ENCODE measurements around the gene SAXO1.
"Not testable (repeated sequence)": the region's sequence is repeated elsewhere in the genome, so short reads cannot be mapped to it uniquely, and the experiment has no call there.

The SAXO1 gene

GRCh38 chr9:19000133-19000532, 32.9 kb downstream of the SAXO1 start:
- DNase-seq, result no peak
- H3K27me3 ChIP-seq (replicated peaks in 2 of 5; ENCODE audit: control insufficient read depth in 4 of 5, insufficient read depth in 5 of 5, low read length in 4 of 5), result no peaks in the 10 kb centered on the region
- WGBS (ENCODE audit: insufficient coverage), result 92% methylated on average over 11 of the region's 16 CpGs
- POLR2A ChIA-PET, result no interaction called here
- CTCF ChIA-PET, result no interaction called here
- no peaks in the 10 kb centered on the region for H3K4me1 ChIP-seq (ENCODE audit: control extremely low read depth in 1 of 4, control insufficient read depth in 4 of 4, insufficient read depth in 4 of 4, low read length in 3 of 4)
- no peaks in the 10 kb centered on the region for H3K36me3 ChIP-seq (ENCODE audit: control insufficient read depth in 4 of 4, insufficient read depth in 4 of 4, low read length in 3 of 4)
- no peak overlapping the region for H3K27ac ChIP-seq (ENCODE audit: insufficient read depth in 1 of 2, low read depth in 1 of 2, low read length in 2 of 2, poor library complexity in 1 of 2, severe bottlenecking in 2 of 2)
- no peak overlapping the region for H3K4me3 ChIP-seq (ENCODE audit: control insufficient read depth in 1 of 7, extremely low read depth in 1 of 7, insufficient read depth in 4 of 7, low read depth in 2 of 7, low read length in 6 of 7)
- peaks cover 0 to 5% (median 0%) of the 10 kb centered on the region in 5 experiments for H3K9me3 ChIP-seq (ENCODE audit: control extremely low read depth in 1 of 5, control insufficient read depth in 4 of 5, insufficient read depth in 2 of 5, low read depth in 1 of 5, low read length in 4 of 5)

DNA sequence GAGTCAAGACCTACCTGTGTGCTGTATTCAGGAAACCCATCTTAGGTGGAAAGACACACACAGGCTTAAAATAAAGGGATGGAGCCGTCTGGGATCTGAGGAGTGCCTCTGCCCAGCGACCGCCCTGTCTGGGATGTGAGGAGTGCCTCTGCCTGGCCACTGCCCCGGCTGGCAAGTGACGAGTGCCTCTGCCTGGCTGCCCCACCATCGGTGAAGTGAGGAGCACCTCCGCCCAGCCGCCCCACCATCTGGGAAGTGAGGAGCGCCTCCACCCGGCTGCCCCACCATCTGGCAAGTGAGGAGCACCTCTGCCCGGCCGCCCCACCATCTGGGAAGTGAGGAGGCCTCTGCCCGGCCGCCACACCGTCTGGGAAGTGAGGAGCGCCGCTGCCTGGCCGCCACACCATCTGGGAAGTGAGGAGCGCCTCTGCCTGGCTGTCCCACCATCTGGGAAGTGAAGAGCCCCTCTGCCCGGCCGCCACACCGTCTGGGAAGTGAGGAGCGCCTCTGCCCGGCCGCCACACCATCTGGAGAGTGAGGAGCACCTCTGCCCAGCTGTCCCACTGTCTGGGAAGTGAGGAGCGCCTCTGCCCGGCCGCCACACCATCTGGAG, 33.7 kb downstream of the SAXO1 start:
- H3K36me3 ChIP-seq (ENCODE audit: control insufficient read depth in 4 of 4, insufficient read depth in 4 of 4, low read length in 3 of 4), result no peaks in the 10 kb centered on the region
- H3K9me3 ChIP-seq (ENCODE audit: control extremely low read depth in 1 of 5, control insufficient read depth in 4 of 5, insufficient read depth in 2 of 5, low read depth in 1 of 5, low read length in 4 of 5), result peaks cover 0 to 5% (median 0%) of the 10 kb centered on the region in 5 experiments
- WGBS (ENCODE audit: insufficient coverage), result 95% methylated on average over 9 of the region's 28 CpGs
- ChIA-PET POLR2A (no interaction called here), CTCF (no interaction called here)
- H3K4me3 ChIP-seq (ENCODE audit: control insufficient read depth in 1 of 7, extremely low read depth in 1 of 7, insufficient read depth in 4 of 7, low read depth in 2 of 7, low read length in 6 of 7), result no peak overlapping the region
- H3K4me1 ChIP-seq (ENCODE audit: control extremely low read depth in 1 of 4, control insufficient read depth in 4 of 4, insufficient read depth in 4 of 4, low read length in 3 of 4), result no peaks in the 10 kb centered on the region
- no peaks in the 10 kb centered on the region for H3K27me3 ChIP-seq (replicated peaks in 2 of 5; ENCODE audit: control insufficient read depth in 4 of 5, insufficient read depth in 5 of 5, low read length in 4 of 5)
- DNase-seq, result no peak
- no peak overlapping the region for H3K27ac ChIP-seq (ENCODE audit: insufficient read depth in 1 of 2, low read depth in 1 of 2, low read length in 2 of 2, poor library complexity in 1 of 2, severe bottlenecking in 2 of 2)

DNA sequence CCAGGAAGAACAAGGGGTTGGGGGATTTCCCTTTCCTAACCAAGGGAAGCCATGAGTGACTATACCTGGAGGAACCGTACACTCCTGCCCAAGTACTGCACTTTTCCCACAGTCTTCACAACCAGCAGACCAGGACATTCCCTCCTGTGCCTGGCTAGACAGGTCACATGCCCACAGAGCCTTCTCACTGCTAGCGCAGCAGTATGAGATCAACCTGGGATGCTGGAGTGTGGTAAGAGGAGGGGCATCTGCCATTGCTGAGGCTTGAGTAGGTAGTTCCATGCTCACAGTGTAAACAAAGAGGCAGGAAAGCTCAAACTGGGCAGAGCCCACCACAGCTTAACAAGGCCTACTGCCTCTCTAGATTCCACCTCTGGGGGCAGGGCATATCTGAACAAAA, 35.9 kb downstream of the SAXO1 start:
- 100% methylated on average over 1 of the region's 2 CpGs for WGBS (ENCODE audit: insufficient coverage)
- ChIA-PET CTCF (no interaction called here), POLR2A (no interaction called here)
- Histone ChIP-seq H3K9me3 (ENCODE audit: control extremely low read depth in 1 of 5, control insufficient read depth in 4 of 5, insufficient read depth in 2 of 5, low read depth in 1 of 5, low read length in 4 of 5) (peaks cover 0 to 5% (median 0%) of the 10 kb centered on the region in 5 experiments), H3K36me3 (ENCODE audit: control insufficient read depth in 4 of 4, insufficient read depth in 4 of 4, low read length in 3 of 4) (no peaks in the 10 kb centered on the region), H3K27me3 (replicated peaks in 2 of 5; ENCODE audit: control insufficient read depth in 4 of 5, insufficient read depth in 5 of 5, low read length in 4 of 5) (no peaks in the 10 kb centered on the region), H3K4me1 (ENCODE audit: control extremely low read depth in 1 of 4, control insufficient read depth in 4 of 4, insufficient read depth in 4 of 4, low read length in 3 of 4) (no peaks in the 10 kb centered on the region), H3K27ac (ENCODE audit: insufficient read depth in 1 of 2, low read depth in 1 of 2, low read length in 2 of 2, poor library complexity in 1 of 2, severe bottlenecking in 2 of 2) (no peak overlapping the region), H3K4me3 (ENCODE audit: control insufficient read depth in 1 of 7, extremely low read depth in 1 of 7, insufficient read depth in 4 of 7, low read depth in 2 of 7, low read length in 6 of 7) (no peak overlapping the region)
- no peak for DNase-seq

GRCh38 chr9:18996211-18996610, 36.8 kb downstream of the SAXO1 start:
- no peak overlapping the region for H3K4me3 ChIP-seq (ENCODE audit: control insufficient read depth in 1 of 7, extremely low read depth in 1 of 7, insufficient read depth in 4 of 7, low read depth in 2 of 7, low read length in 6 of 7)
- H3K4me1 ChIP-seq (ENCODE audit: control extremely low read depth in 1 of 4, control insufficient read depth in 4 of 4, insufficient read depth in 4 of 4, low read length in 3 of 4), result no peaks in the 10 kb centered on the region
- no peaks in the 10 kb centered on the region for H3K27me3 ChIP-seq (replicated peaks in 2 of 5; ENCODE audit: control insufficient read depth in 4 of 5, insufficient read depth in 5 of 5, low read length in 4 of 5)
- no peak for DNase-seq
- POLR2A ChIA-PET, result no interaction called here
- no peaks in the 10 kb centered on the region for H3K36me3 ChIP-seq (ENCODE audit: control insufficient read depth in 4 of 4, insufficient read depth in 4 of 4, low read length in 3 of 4)
- WGBS (ENCODE audit: insufficient coverage), result 89% methylated on average over 3 of the region's 3 CpGs
- H3K27ac ChIP-seq (ENCODE audit: insufficient read depth in 1 of 2, low read depth in 1 of 2, low read length in 2 of 2, poor library complexity in 1 of 2, severe bottlenecking in 2 of 2), result no peak overlapping the region
- peaks cover 0 to 5% (median 0%) of the 10 kb centered on the region in 5 experiments for H3K9me3 ChIP-seq (ENCODE audit: control extremely low read depth in 1 of 5, control insufficient read depth in 4 of 5, insufficient read depth in 2 of 5, low read depth in 1 of 5, low read length in 4 of 5)
- CTCF ChIA-PET, result no interaction called here

GRCh38 chr9:18994263-18994916, 38.6 kb downstream of the SAXO1 start:
- no peaks in the 10 kb centered on the region for H3K4me1 ChIP-seq (ENCODE audit: control extremely low read depth in 1 of 4, control insufficient read depth in 4 of 4, insufficient read depth in 4 of 4, low read length in 3 of 4)
- no peaks in the 10 kb centered on the region for H3K27me3 ChIP-seq (replicated peaks in 2 of 5; ENCODE audit: control insufficient read depth in 4 of 5, insufficient read depth in 5 of 5, low read length in 4 of 5)
- no peak overlapping the region for H3K4me3 ChIP-seq (ENCODE audit: control insufficient read depth in 1 of 7, extremely low read depth in 1 of 7, insufficient read depth in 4 of 7, low read depth in 2 of 7, low read length in 6 of 7)
- DNase-seq, result no peak
- no peak overlapping the region for H3K27ac ChIP-seq (ENCODE audit: insufficient read depth in 1 of 2, low read depth in 1 of 2, low read length in 2 of 2, poor library complexity in 1 of 2, severe bottlenecking in 2 of 2)
- WGBS (ENCODE audit: insufficient coverage), result 100% methylated on average over 10 of the region's 10 CpGs
- H3K36me3 ChIP-seq (ENCODE audit: control insufficient read depth in 4 of 4, insufficient read depth in 4 of 4, low read length in 3 of 4), result no peaks in the 10 kb centered on the region
- peaks cover 0 to 4% (median 0%) of the 10 kb centered on the region in 5 experiments for H3K9me3 ChIP-seq (ENCODE audit: control extremely low read depth in 1 of 5, control insufficient read depth in 4 of 5, insufficient read depth in 2 of 5, low read depth in 1 of 5, low read length in 4 of 5)
- ChIA-PET POLR2A (no interaction called here), CTCF (interaction anchor here (1.0 kb wide), 1 partner anchor 20 kb away, joined by 3 read pairs; no protein-coding TSS in a partner anchor)

GRCh38 chr9:18991197-18991596, 41.8 kb downstream of the SAXO1 start:
- H3K4me3 ChIP-seq (ENCODE audit: control insufficient read depth in 1 of 7, extremely low read depth in 1 of 7, insufficient read depth in 4 of 7, low read depth in 2 of 7, low read length in 6 of 7); POLR2A ChIA-PET; H3K36me3 ChIP-seq (ENCODE audit: control insufficient read depth in 4 of 4, insufficient read depth in 4 of 4, low read length in 3 of 4); H3K4me1 ChIP-seq (ENCODE audit: control extremely low read depth in 1 of 4, control insufficient read depth in 4 of 4, insufficient read depth in 4 of 4, low read length in 3 of 4); H3K27me3 ChIP-seq (replicated peaks in 2 of 5; ENCODE audit: control insufficient read depth in 4 of 5, insufficient read depth in 5 of 5, low read length in 4 of 5); CTCF ChIA-PET; DNase-seq; H3K27ac ChIP-seq (ENCODE audit: insufficient read depth in 1 of 2, low read depth in 1 of 2, low read length in 2 of 2, poor library complexity in 1 of 2, severe bottlenecking in 2 of 2); H3K9me3 ChIP-seq (ENCODE audit: control extremely low read depth in 1 of 5, control insufficient read depth in 4 of 5, insufficient read depth in 2 of 5, low read depth in 1 of 5, low read length in 4 of 5): not testable (repeated sequence)
- 100% methylated on average over 1 of the region's 4 CpGs for WGBS (ENCODE audit: insufficient coverage)

DNA sequence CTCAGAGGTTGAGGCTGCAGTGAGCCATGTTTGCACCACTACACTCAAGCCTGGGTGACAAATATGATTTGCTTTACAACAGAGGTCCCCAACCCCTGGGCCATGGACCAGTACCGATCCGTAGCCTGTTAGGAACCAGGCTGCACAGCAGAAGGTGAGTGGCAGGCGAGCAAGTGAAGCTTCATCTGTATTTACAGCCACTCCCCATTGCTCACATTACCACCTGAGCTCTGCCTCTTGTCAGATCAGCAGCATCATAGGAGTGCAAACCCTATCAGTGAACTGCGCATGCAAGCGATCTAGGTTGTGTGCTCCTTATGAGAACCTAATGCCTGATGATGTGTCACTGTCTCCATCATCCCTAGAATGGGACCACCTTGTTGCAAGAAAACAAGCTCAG, 42.5 kb downstream of the SAXO1 start:
- H3K4me1 ChIP-seq (ENCODE audit: control extremely low read depth in 1 of 4, control insufficient read depth in 4 of 4, insufficient read depth in 4 of 4, low read length in 3 of 4), result no peaks in the 10 kb centered on the region
- no peaks in the 10 kb centered on the region for H3K27me3 ChIP-seq (replicated peaks in 2 of 5; ENCODE audit: control insufficient read depth in 4 of 5, insufficient read depth in 5 of 5, low read length in 4 of 5)
- POLR2A ChIA-PET, result no interaction called here
- CTCF ChIA-PET, result no interaction called here
- WGBS (ENCODE audit: insufficient coverage), result 100% methylated on average over 4 of the region's 5 CpGs
- no peak overlapping the region for H3K4me3 ChIP-seq (ENCODE audit: control insufficient read depth in 1 of 7, extremely low read depth in 1 of 7, insufficient read depth in 4 of 7, low read depth in 2 of 7, low read length in 6 of 7)
- H3K36me3 ChIP-seq (ENCODE audit: control insufficient read depth in 4 of 4, insufficient read depth in 4 of 4, low read length in 3 of 4), result no peaks in the 10 kb centered on the region
- no peak for DNase-seq
- H3K9me3 ChIP-seq (ENCODE audit: control extremely low read depth in 1 of 5, control insufficient read depth in 4 of 5, insufficient read depth in 2 of 5, low read depth in 1 of 5, low read length in 4 of 5), result peaks cover 0 to 2% (median 0%) of the 10 kb centered on the region in 5 experiments
- no peak overlapping the region for H3K27ac ChIP-seq (ENCODE audit: insufficient read depth in 1 of 2, low read depth in 1 of 2, low read length in 2 of 2, poor library complexity in 1 of 2, severe bottlenecking in 2 of 2)
